Hepatocyte (in vitro differentiated cells): Measurements from ENCODE around the gene KNCN. TPM values are rescaled to one million over a fixed set of nuclear protein-coding genes. Genes with fewer than 3 reads are reported as not detected.

Experiments used
- DNase-seq: peaks from one replicate; pipeline ENCODE4 v3.0.0-alpha.2; 2016; ENCODE audit warnings: low spot score
- H2AFZ ChIP-seq: fragments of 200-600 bp; sonication (generic); 2 replicates; pipeline ENCODE4 v1.6.0; 2016; ENCODE audit warnings: antibody characterized with exemption, mild to moderate bottlenecking
- H3K27ac ChIP-seq: fragments of 200-600 bp; sonication (generic); 2 replicates; pipeline ENCODE4 v1.5.1; 2016; ENCODE audit warnings: mild to moderate bottlenecking
- H3K27me3 ChIP-seq: fragments of 200-600 bp; sonication (generic); 2 replicates; pipeline ENCODE4 v1.6.1; 2016
- H3K36me3 ChIP-seq: fragments of 200-600 bp; sonication (generic); replicated peaks from 2 replicates; pipeline ENCODE4 v1.5.1; 2016; ENCODE audit warnings: low read depth; ENCODE audit not compliant: insufficient read depth
- H3K4me1 ChIP-seq: fragments of 200-600 bp; sonication (generic); 2 replicates; pipeline ENCODE4 v1.5.1; 2016; ENCODE audit warnings: mild to moderate bottlenecking, moderate library complexity; ENCODE audit not compliant: insufficient read depth
- H3K4me2 ChIP-seq: fragments of 200-600 bp; sonication (generic); 2 replicates; pipeline ENCODE4 v1.6.0; 2016
- H3K4me3 ChIP-seq: fragments of 200-600 bp; sonication (generic); 2 replicates; pipeline ENCODE4 v1.5.1; 2016; ENCODE audit warnings: mild to moderate bottlenecking
- H3K79me2 ChIP-seq: fragments of 200-600 bp; sonication (generic); 2 replicates; pipeline ENCODE4 v1.6.0; 2017; ENCODE audit warnings: mild to moderate bottlenecking
- H3K9me2 ChIP-seq: fragments of 200-600 bp; sonication (generic); replicated peaks from 2 replicates; pipeline ENCODE4 v1.6.0; 2017; ENCODE audit warnings: mild to moderate bottlenecking; ENCODE audit not compliant: insufficient read depth
- H3K9me3 ChIP-seq: fragments of 200-600 bp; sonication (generic); 2 replicates; pipeline ENCODE4 v1.5.1; 2016; ENCODE audit warnings: low read depth, mild to moderate bottlenecking
- H4K20me1 ChIP-seq: fragments of 200-600 bp; sonication (generic); 2 replicates; pipeline ENCODE4 v1.6.0; 2016; ENCODE audit warnings: mild to moderate bottlenecking; ENCODE audit not compliant: insufficient read depth, poor library complexity, severe bottlenecking
- EZH2 ChIP-seq: fragments of 200-600 bp; sonication (generic); IDR thresholded peaks from 2 replicates; pipeline ENCODE4 v1.6.1; 2016; ENCODE audit warnings: antibody characterized with exemption, mild to moderate bottlenecking, borderline replicate concordance
- EZH2phosphoT487 ChIP-seq: fragments of 200-600 bp; sonication (generic); IDR thresholded peaks from one replicate; pipeline ENCODE4 v1.6.1; 2018; ENCODE audit warnings: antibody characterized with exemption, mild to moderate bottlenecking, low read depth, moderate library complexity; ENCODE audit not compliant: unreplicated experiment, severe bottlenecking
- WGBS: methylation state at CpG from one replicate; pipeline ENCODE4 v1.1.6; 2016; ENCODE audit warnings: low lambda C conversion rate; ENCODE audit errors: missing lambda C conversion rate; 5-methylcytosine and 5-hydroxymethylcytosine counted together
- polyA plus RNA-seq: library from polyadenylated mRNA; unstranded; fragments of >200 nt; fragmentation: Nextera tagmentation; extraction: Ambion mirVana; gene quantifications from 2 replicates; pipeline ENCODE4 v1.2.1, GENCODE V29; 2016
- total RNA-seq: library from RNA; depleted of rRNA; stranded (reverse); fragments of >200 nt; gene quantifications from 2 replicates; pipeline ENCODE4 v1.2.3, GENCODE V29; 2014
- TF ChIP-seq, protein P1 (sequence below): fragments of 200-600 bp; sonication (generic); IDR thresholded peaks from 2 replicates; pipeline ENCODE4 v1.5.1; 2016; ENCODE audit warnings: antibody characterized with exemption, mild to moderate bottlenecking; ENCODE audit not compliant: poor library complexity

KNCN gene
- total and polyA plus RNA-seq, 2 experiments from 2014 or later: not detected

GRCh38 chr1:46553506-46553905 is 2.1 kb upstream of the KNCN start:
- DNase-seq: no peak
- 84% methylated on average over 3 of the region's 3 CpGs for WGBS
- H4K20me1 ChIP-seq: no peaks in the 10 kb centered on the region

DNA sequence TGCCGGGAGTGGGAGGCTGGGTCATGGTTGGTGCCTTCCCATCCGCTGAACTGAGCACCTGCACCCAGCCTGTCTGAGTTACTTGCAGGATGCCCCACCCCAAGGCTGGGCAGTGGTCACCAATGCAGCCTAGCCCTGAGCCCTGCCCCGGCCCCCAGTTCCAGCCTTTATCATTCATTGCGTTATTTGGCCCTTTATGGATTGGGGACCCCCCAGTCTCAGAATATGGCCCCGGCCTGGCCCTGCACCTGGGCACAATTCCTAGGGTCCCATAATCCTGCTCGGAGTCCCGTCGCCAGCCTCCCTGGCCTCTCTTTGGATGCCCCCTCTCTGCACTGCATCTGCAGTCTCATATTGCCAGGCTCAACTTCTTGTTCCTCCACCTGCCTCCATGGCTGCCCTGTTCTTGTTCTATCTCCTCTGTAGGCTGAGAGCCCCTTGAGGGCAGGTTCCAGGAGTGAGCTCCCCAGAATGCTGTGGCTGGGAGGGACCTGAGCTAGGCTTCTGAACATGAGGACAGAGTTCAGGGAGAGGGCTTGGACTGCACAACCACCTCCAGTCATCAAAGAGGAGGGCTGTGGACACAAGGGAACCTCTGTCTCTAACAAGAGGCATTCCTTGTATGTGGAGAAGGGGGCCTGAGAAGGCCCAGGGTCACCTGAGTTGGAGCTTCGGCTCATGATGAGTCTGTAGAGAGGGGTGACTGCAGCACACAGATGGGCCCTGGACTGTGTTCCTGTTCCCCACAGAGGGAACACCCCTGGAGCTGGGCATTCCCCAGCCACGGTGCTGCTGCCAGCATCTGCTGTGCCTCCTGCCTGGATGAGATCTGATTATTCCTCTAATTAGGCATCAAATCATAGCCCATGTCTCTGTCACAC is 1.1 kb upstream of the KNCN start:
- Histone ChIP-seq H4K20me1 (no peaks in the 10 kb centered on the region), H3K36me3 (no peaks in the 10 kb centered on the region), H3K79me2 (no peaks in the 10 kb centered on the region), H3K4me1 (no peaks in the 10 kb centered on the region), H3K9me2 (no peaks in the 10 kb centered on the region), H2AFZ (no peak overlapping the region), H3K27me3 (no peaks in the 10 kb centered on the region), H3K4me3 (no peak overlapping the region), H3K27ac (no peak overlapping the region), H3K4me2 (no peak overlapping the region), H3K9me3 (no peaks in the 10 kb centered on the region)
- 92% methylated on average over 10 of the region's 10 CpGs for WGBS
- TF ChIP-seq EZH2phosphoT487 (no peak), EZH2 (no peak)
- TF ChIP-seq, protein P1, sequence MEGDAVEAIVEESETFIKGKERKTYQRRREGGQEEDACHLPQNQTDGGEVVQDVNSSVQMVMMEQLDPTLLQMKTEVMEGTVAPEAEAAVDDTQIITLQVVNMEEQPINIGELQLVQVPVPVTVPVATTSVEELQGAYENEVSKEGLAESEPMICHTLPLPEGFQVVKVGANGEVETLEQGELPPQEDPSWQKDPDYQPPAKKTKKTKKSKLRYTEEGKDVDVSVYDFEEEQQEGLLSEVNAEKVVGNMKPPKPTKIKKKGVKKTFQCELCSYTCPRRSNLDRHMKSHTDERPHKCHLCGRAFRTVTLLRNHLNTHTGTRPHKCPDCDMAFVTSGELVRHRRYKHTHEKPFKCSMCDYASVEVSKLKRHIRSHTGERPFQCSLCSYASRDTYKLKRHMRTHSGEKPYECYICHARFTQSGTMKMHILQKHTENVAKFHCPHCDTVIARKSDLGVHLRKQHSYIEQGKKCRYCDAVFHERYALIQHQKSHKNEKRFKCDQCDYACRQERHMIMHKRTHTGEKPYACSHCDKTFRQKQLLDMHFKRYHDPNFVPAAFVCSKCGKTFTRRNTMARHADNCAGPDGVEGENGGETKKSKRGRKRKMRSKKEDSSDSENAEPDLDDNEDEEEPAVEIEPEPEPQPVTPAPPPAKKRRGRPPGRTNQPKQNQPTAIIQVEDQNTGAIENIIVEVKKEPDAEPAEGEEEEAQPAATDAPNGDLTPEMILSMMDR: no peak
- DNase-seq: no peak

More at GRCh38 chr1:46553506-46553905, 2.1 kb upstream of the KNCN start:
- Histone ChIP-seq H3K4me1 (no peaks in the 10 kb centered on the region), H3K79me2 (no peaks in the 10 kb centered on the region), H3K9me3 (no peaks in the 10 kb centered on the region), H2AFZ (no peak overlapping the region), H3K27ac (no peak overlapping the region), H3K9me2 (no peaks in the 10 kb centered on the region), H3K27me3 (no peaks in the 10 kb centered on the region), H3K36me3 (no peaks in the 10 kb centered on the region), H3K4me3 (no peak overlapping the region), H3K4me2 (no peak overlapping the region)
- TF ChIP-seq, protein P1: no peak
- no peak for TF ChIP-seq EZH2phosphoT487
- no peak for TF ChIP-seq EZH2

DNA sequence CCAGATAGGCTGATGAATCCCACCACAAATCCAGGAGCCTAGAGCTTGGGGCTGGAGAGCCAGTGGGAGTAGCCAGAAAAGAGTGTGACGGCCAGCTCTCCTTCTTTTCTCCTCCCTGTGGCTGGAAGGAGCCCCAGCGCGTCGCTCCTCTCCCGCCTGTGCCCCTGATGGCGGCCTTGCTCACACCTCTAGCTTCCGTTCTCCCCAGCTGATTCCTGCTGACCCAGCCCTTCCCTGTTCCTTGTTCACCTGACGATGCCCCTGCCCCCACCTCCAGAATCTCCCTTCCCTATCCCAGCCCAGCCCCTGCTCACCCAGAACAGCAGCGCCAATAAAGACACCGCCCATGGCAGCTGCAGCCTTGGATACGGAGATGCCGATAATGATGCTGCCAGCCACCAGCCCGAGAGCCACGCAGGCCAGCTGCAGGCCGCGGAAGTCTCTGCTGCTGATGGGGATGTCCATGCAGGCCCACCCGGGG is 656 bp downstream of the KNCN start:
- H3K27me3 ChIP-seq: peaks cover 15% of the 10 kb centered on the region
- no peaks in the 10 kb centered on the region for H3K4me1 ChIP-seq
- H4K20me1 ChIP-seq: no peaks in the 10 kb centered on the region
- no peaks in the 10 kb centered on the region for H3K9me3 ChIP-seq
- no peak for TF ChIP-seq EZH2
- TF ChIP-seq EZH2phosphoT487: no peak
- TF ChIP-seq, protein P1: no peak
- no peak for DNase-seq
- no peak overlapping the region for H3K4me3 ChIP-seq
- no peaks in the 10 kb centered on the region for H3K79me2 ChIP-seq
- H3K27ac ChIP-seq: no peak overlapping the region
- H3K36me3 ChIP-seq: no peaks in the 10 kb centered on the region
- no peak overlapping the region for H2AFZ ChIP-seq
- no peaks in the 10 kb centered on the region for H3K9me2 ChIP-seq
- WGBS: 83% methylated on average over 16 of the region's 17 CpGs
- no peak overlapping the region for H3K4me2 ChIP-seq
